GM10248 (cell line): ENCODE results near the gene HERC3.

Source experiments
- CTCF ChIA-PET: fragments of 300-600 bp; sonication (Branson Sonifier 250); formaldehyde crosslinking; extraction: SDS; loops from one replicate; lab custom pipeline; 2021; ENCODE audit warnings: antibody characterized with exemption; lab: Yijun Ruan, JAX
- POLR2A ChIA-PET: fragments of 350-650 bp; sonication (Branson Sonifier 250); formaldehyde crosslinking; extraction: SDS; loops from one replicate; lab custom pipeline; 2020; ENCODE audit warnings: antibody characterized with exemption; lab: Yijun Ruan, JAX
- DNase-seq: peaks from one replicate; pipeline ENCODE4 v3.0.0; 2012; ENCODE audit errors: extremely low spot score
- CTCF ChIP-seq: IDR thresholded peaks from 2 replicates; pipeline ENCODE4 v1.5.1; 2012; ENCODE audit warnings: mild to moderate bottlenecking, low read depth; ENCODE audit errors: extremely low read depth, missing control alignments, control extremely low read depth

Gene HERC3

GRCh38 chr4:88623097-88623496 is 30.8 kb downstream of the HERC3 start:
- TF ChIP-seq CTCF = no peak
- no peak for DNase-seq
- ChIA-PET CTCF (interaction anchor here (1.0 to 1.4 kb wide), 2 partner anchors 10 to 12 kb away, joined by 3 to 5 read pairs; no protein-coding TSS in a partner anchor), POLR2A (no interaction called here)

GRCh38 chr4:88628746-88629145 is 36.5 kb downstream of the HERC3 start:
- ChIA-PET POLR2A (no interaction called here), CTCF (no interaction called here)
- DNase-seq = no peak
- TF ChIP-seq CTCF = no peak

GRCh38 chr4:88629826-88630225 is 37.5 kb downstream of the HERC3 start:
- CTCF ChIA-PET = interaction anchor here (1.1 kb wide), 1 partner anchor 10 kb away, joined by 3 read pairs; no protein-coding TSS in a partner anchor
- TF ChIP-seq CTCF = no peak
- no peak for DNase-seq
- POLR2A ChIA-PET = no interaction called here

- no peak for DNase-seq
- ChIA-PET POLR2A (no interaction called here), CTCF (interaction anchor here (1.3 kb wide), 1 partner anchor 14 kb away, joined by 3 read pairs; no protein-coding TSS in a partner anchor)
- no peak for TF ChIP-seq CTCF
Measured at GRCh38 chr4:88630756-88631155, 38.5 kb downstream of the HERC3 start.

GRCh38 chr4:88643932-88644331 is 51.7 kb downstream of the HERC3 start:
- no peak for DNase-seq
- ChIA-PET CTCF (interaction anchor here (1.0 kb wide), 1 partner anchor 13 kb away, joined by 3 read pairs; no protein-coding TSS in a partner anchor), POLR2A (no interaction called here)
- TF ChIP-seq CTCF = no peak

- no peak for DNase-seq
- no peak for TF ChIP-seq CTCF
- ChIA-PET CTCF (interaction anchor here (0.8 to 1.3 kb wide), 2 partner anchors 8 to 106 kb away, joined by 3 read pairs; no protein-coding TSS in a partner anchor), POLR2A (no interaction called here)
Measured at GRCh38 chr4:88645994-88646393, 53.7 kb downstream of the HERC3 start.
